ENCODE data around the gene THRB. TPM values are rescaled to one million over a fixed set of nuclear protein-coding genes. Genes with fewer than 3 reads are reported as not detected.

The THRB gene
- total RNA-seq, 1 donor from 2014 or later, result 19.7 TPM

DNA sequence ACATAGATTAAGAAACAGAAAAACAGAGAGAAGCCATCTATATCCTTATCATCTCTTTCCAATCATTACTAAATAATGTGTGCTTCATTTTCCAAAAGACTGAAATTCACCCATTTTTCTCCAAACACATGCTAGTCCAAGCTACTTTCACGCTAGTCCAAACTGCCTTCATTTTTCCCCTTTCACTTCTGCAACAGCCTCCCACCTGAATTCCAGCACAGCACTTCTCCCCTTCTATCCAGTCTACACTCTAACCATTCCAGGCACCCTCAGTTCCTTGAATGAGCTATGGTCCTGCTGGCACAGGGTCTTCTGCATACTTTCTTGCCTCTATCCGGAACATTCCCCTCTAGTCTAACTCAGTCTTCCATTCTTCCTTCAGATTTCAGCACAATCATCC is 112.0 kb downstream of the THRB start:
- ATAC-seq, result no peak
- Histone ChIP-seq H3K27ac (no peak overlapping the region), H3K9me3 (no peaks in the 10 kb centered on the region), H3K4me1 (no peaks in the 10 kb centered on the region), H3K27me3 (no peaks in the 10 kb centered on the region), H3K4me3 (no peak overlapping the region), H3K36me3 (no peaks in the 10 kb centered on the region)
- TF ChIP-seq, protein P1, sequence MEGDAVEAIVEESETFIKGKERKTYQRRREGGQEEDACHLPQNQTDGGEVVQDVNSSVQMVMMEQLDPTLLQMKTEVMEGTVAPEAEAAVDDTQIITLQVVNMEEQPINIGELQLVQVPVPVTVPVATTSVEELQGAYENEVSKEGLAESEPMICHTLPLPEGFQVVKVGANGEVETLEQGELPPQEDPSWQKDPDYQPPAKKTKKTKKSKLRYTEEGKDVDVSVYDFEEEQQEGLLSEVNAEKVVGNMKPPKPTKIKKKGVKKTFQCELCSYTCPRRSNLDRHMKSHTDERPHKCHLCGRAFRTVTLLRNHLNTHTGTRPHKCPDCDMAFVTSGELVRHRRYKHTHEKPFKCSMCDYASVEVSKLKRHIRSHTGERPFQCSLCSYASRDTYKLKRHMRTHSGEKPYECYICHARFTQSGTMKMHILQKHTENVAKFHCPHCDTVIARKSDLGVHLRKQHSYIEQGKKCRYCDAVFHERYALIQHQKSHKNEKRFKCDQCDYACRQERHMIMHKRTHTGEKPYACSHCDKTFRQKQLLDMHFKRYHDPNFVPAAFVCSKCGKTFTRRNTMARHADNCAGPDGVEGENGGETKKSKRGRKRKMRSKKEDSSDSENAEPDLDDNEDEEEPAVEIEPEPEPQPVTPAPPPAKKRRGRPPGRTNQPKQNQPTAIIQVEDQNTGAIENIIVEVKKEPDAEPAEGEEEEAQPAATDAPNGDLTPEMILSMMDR (IDR thresholded peaks at IDR 0.05), result no peak
- intact Hi-C loops (cut with DNase I), result no loop called here
- DNase-seq, result no peak

DNA sequence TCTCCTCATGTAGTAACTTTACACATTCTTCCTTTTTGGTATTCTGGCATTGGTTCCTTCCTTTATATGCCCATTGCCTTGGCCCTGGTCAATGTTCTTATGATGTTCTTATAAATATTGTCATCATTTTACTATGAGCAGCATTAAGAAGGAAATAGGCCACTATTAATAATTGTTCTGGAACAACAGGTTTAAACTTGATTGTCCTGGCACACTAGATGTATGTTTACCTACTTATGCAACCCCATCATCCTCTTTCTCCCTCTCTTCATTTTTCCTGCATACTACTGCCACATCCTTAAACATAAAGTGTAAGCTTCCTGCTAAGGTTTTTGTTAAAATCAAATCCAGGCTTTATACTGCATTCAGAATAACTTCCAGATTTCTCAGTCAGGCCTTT is 114.7 kb downstream of the THRB start:
- intact Hi-C loops (cut with DNase I), result no loop called here
- DNase-seq (no peak), ATAC-seq (no peak)
- peaks cover 6% of the 10 kb centered on the region for H3K4me1 ChIP-seq
- no peak overlapping the region for H3K4me3 ChIP-seq
- no peaks in the 10 kb centered on the region for H3K9me3 ChIP-seq
- TF ChIP-seq, protein P1 (IDR thresholded peaks at IDR 0.05), result no peak
- H3K36me3 ChIP-seq, result no peaks in the 10 kb centered on the region
- H3K27me3 ChIP-seq, result no peaks in the 10 kb centered on the region
- H3K27ac ChIP-seq, result no peak overlapping the region

DNA sequence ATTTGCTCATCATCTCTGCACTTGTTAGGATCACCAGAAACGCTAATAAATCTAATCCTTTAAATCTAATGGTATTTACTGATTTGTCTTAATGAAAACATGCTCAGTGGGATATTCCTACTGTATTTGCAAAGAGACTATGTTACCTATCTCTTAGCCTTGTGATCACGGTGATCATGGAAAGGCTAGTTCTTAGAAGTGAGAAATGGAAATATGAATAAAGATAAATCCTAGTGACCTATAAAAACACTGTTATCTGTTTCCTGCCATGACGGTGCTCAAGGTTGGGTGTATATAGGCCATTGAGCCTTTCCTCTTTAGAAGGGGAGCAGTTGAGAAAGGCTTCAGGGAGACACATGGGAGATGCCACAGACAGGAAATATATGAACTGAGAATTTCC is 116.3 kb downstream of the THRB start:
- ATAC-seq (no peak), DNase-seq (no peak)
- TF ChIP-seq, protein P1 (IDR thresholded peaks at IDR 0.05), result no peak
- H3K4me3 ChIP-seq, result no peak overlapping the region
- peaks cover 6% of the 10 kb centered on the region for H3K4me1 ChIP-seq
- intact Hi-C loops (cut with DNase I), result no loop called here
- H3K27ac ChIP-seq, result no peak overlapping the region
- H3K9me3 ChIP-seq, result no peaks in the 10 kb centered on the region
- no peaks in the 10 kb centered on the region for H3K36me3 ChIP-seq
- no peaks in the 10 kb centered on the region for H3K27me3 ChIP-seq

DNA sequence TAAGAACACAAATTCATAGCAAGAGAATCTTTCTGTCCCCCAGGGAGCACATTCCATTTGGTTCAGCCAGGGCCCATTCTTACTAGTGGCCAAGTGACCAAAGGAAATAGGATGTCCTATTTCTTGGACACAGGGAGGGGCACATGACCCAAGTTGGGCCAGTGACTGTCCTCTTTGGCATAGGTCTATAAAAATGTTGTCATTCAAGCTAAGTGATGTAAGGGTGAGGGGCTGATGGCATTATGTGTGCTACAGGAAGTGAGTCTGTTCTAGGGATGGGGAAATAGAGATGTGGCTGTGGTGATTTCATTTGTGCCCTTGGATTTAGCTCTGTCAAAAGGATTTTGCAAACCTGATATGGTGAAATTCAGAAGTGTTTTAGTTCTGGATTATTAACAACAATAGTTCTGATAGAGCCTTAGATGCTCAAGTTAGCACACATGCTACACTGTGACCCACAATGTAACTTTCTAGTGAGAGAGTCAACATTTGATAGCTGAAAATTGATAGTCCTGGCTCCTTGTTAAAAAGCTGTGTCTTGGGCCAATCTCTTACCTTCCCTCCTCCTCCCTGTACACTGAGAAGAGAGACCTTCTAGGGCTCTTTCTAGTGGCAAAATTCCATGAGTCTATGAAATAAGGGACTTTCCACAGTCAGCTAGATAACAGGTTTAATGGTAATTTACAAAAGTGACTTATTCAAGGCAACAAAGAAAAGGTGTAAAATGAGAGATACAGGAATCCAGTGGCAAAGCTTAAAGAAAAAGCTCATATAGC is 117.2 kb downstream of the THRB start:
- Histone ChIP-seq H3K4me1 (peaks cover 6% of the 10 kb centered on the region), H3K27me3 (no peaks in the 10 kb centered on the region), H3K4me3 (no peak overlapping the region), H3K36me3 (no peaks in the 10 kb centered on the region), H3K9me3 (no peaks in the 10 kb centered on the region), H3K27ac (no peak overlapping the region)
- ATAC-seq, result peak; percentile 27
- TF ChIP-seq, protein P1 (IDR thresholded peaks at IDR 0.05), result no peak
- intact Hi-C loops (cut with DNase I), result no loop called here
- DNase-seq, result no peak

DNA sequence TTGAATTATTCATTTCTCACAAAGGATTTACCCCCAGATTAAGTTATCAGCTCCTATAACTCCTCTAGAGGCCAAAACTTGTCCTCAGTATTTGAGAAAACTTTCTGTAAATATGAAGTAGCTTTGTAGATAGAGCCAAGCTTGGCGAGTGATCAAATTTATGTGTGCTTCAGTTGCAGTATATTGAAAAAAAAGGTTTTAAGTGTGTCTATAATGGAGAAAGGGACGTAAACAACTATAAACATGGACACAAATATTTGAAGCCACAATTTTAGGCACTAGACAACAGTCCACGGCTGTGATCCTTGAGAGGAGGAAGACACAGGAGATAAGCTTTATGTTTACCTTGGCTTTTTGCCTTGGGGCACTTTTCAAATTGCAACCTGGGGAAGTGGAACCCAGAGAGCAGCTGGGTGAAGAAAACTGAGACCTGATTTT is 118.7 kb downstream of the THRB start:
- no peaks in the 10 kb centered on the region for H3K27me3 ChIP-seq
- ATAC-seq (no peak), DNase-seq (no peak)
- H3K9me3 ChIP-seq, result no peaks in the 10 kb centered on the region
- no peaks in the 10 kb centered on the region for H3K36me3 ChIP-seq
- H3K4me1 ChIP-seq, result peaks cover 6% of the 10 kb centered on the region
- H3K27ac ChIP-seq, result no peak overlapping the region
- no peak overlapping the region for H3K4me3 ChIP-seq
- TF ChIP-seq, protein P1 (IDR thresholded peaks at IDR 0.05), result no peak
- intact Hi-C loops (cut with DNase I), result no loop called here
